B cell (primary cell): Measurements from ENCODE around the gene ANK3. TPM values are rescaled to one million over a fixed set of nuclear protein-coding genes. Genes with fewer than 3 reads are reported as not detected.

Source experiments
- ATAC-seq: fragments of 200-7000 bp; cut with Tn5 transposase; one replicate; pipeline ENCODE4 v1.10.0; 2021; ENCODE audit warnings: low read depth, mild to moderate bottlenecking, moderate number of reproducible peaks, moderate library complexity
- CTCF ChIA-PET: fragments of 350-600 bp; sonication (Branson Sonifier 250); formaldehyde crosslinking; loops from one replicate; lab custom pipeline; 2021; ENCODE audit warnings: antibody characterized with exemption, inconsistent platforms; lab: Charles Lee
- POLR2A ChIA-PET: fragments of 350-600 bp; sonication (Branson Sonifier 250); formaldehyde crosslinking; loops from one replicate; lab custom pipeline; 2021; ENCODE audit warnings: antibody characterized with exemption; lab: Charles Lee
- DNase-seq: peaks from one replicate; pipeline ENCODE4 v3.0.0; 2013
- H2AFZ ChIP-seq: 2 replicates; pipeline ENCODE4 v1.6.1; 2012; ENCODE audit warnings: mild to moderate bottlenecking, low read depth, low read length; ENCODE audit not compliant: insufficient read depth, poor library complexity, severe bottlenecking
- H3K27ac ChIP-seq, 2 donors: 1 replicate in 1 of 2; 2 replicates in 1 of 2; pipeline ENCODE4 v1.5.1; 2012 to 2013; ENCODE audit warnings: low read length in 2 of 2, mild to moderate bottlenecking in 2 of 2, moderate library complexity in 1 of 2
- H3K27me3 ChIP-seq, 4 experiments: fragments of 200-600 bp in 1 of 4; sonication (generic) in 1 of 4; replicated peaks in 1 of 4; 1 replicate in 2 of 4; 2 replicates in 2 of 4; pipeline versions ENCODE4 v1.6.1 to v1.7.0; 2013 to 2016; ENCODE audit warnings: low read length in 3 of 4, mild to moderate bottlenecking in 2 of 4, mixed read lengths in 1 of 4, moderate library complexity in 1 of 4; ENCODE audit not compliant: insufficient read depth in 4 of 4, control insufficient read depth in 3 of 4; ENCODE audit errors: control extremely low read depth in 1 of 4
- H3K36me3 ChIP-seq, 2 experiments: replicated peaks in 1 of 2; 1 replicate in 1 of 2; 2 replicates in 1 of 2; pipeline versions ENCODE4 v1.6.1 to v1.7.1; 2013; ENCODE audit warnings: low read length in 1 of 2; ENCODE audit not compliant: insufficient read depth in 2 of 2, control insufficient read depth in 1 of 2; ENCODE audit errors: control extremely low read depth in 1 of 2, extremely low read depth in 1 of 2
- H3K4me1 ChIP-seq, 2 donors: fragments of 200-600 bp in 1 of 2; sonication (generic) in 1 of 2; 1 replicate in 1 of 2; 2 replicates in 1 of 2; pipeline versions ENCODE4 v1.5.1 to v1.6.1; 2013 to 2017; ENCODE audit warnings: low read length in 2 of 2; ENCODE audit not compliant: control insufficient read depth in 2 of 2, insufficient read depth in 2 of 2
- H3K4me2 ChIP-seq: replicated peaks from 2 replicates; pipeline ENCODE3; 2012; ENCODE audit warnings: mild to moderate bottlenecking, low read depth, low read length; ENCODE audit not compliant: poor library complexity, severe bottlenecking
- H3K4me3 ChIP-seq, 5 experiments: fragments of 200-600 bp in 1 of 5; sonication (generic) in 1 of 5; 1 replicate in 3 of 5; 2 replicates in 2 of 5; pipeline versions ENCODE4 v1.5.1 to v1.7.0; 2011 to 2016; ENCODE audit warnings: low read length in 4 of 5, mild to moderate bottlenecking in 4 of 5, low read depth in 2 of 5, control low read depth in 1 of 5, moderate library complexity in 1 of 5; ENCODE audit not compliant: insufficient read depth in 1 of 5; ENCODE audit errors: control extremely low read depth in 1 of 5, extremely low read depth in 1 of 5
- H3K79me2 ChIP-seq: fragments of 200-600 bp; sonication (generic); one replicate; pipeline ENCODE4 v1.6.0; 2016; ENCODE audit warnings: low read length; ENCODE audit not compliant: control insufficient read depth, insufficient read depth
- H3K9ac ChIP-seq: fragments of 200-600 bp; sonication (generic); 2 replicates; pipeline ENCODE4 v1.6.1; 2017; ENCODE audit warnings: mild to moderate bottlenecking, low read length, moderate library complexity
- H3K9me3 ChIP-seq, 3 donors: one replicate each; pipeline versions ENCODE4 v1.6.1 to v1.7.1; 2013; ENCODE audit warnings: low read length in 2 of 3; ENCODE audit not compliant: control insufficient read depth in 2 of 3, insufficient read depth in 1 of 3; ENCODE audit errors: control extremely low read depth in 1 of 3
- H4K20me1 ChIP-seq: 2 replicates; pipeline ENCODE4 v1.6.0; 2012; ENCODE audit warnings: mild to moderate bottlenecking, low read length; ENCODE audit not compliant: insufficient read depth, control insufficient read depth, poor library complexity, severe bottlenecking
- H3K27ac Mint-ChIP-seq: one replicate; pipeline ENCODE4 v1.8.0; 2021; ENCODE audit warnings: mixed read lengths
- H3K27me3 Mint-ChIP-seq: one replicate; pipeline ENCODE4 v1.8.0; 2021; ENCODE audit warnings: mixed read lengths
- H3K4me1 Mint-ChIP-seq: one replicate; pipeline ENCODE4 v1.8.0; 2021; ENCODE audit warnings: mixed read lengths
- H3K4me3 Mint-ChIP-seq: one replicate; pipeline ENCODE4 v1.8.0; 2021; ENCODE audit warnings: mixed read lengths
- H3K9me3 Mint-ChIP-seq: one replicate; pipeline ENCODE4 v1.8.0; 2022; ENCODE audit warnings: mixed read lengths; ENCODE audit not compliant: insufficient read depth
- CTCF ChIP-seq: fragments of 200-600 bp; IDR thresholded peaks from one replicate; pipeline ENCODE4 v1.8.0; 2022; ENCODE audit warnings: antibody characterized with exemption, mild to moderate bottlenecking
- EZH2 ChIP-seq: IDR thresholded peaks from 2 replicates; pipeline ENCODE4 v1.6.1; 2012; ENCODE audit warnings: borderline replicate concordance, low read depth, mild to moderate bottlenecking, moderate library complexity, low read length; ENCODE audit not compliant: insufficient read depth, poor library complexity, severe bottlenecking
- WGBS: methylation state at CpG from one replicate; pipeline ENCODE4 v1.1.5; 2013; ENCODE audit warnings: missing lambda C conversion rate; ENCODE audit not compliant: insufficient coverage; 5-methylcytosine and 5-hydroxymethylcytosine counted together
- intact Hi-C: fragments of 100-400 bp; cut with micrococcal nuclease; formaldehyde crosslinking; loops from one replicate; pipeline ENCODE4 v1.10.0; 2022
- polyA plus RNA-seq: library from polyadenylated mRNA; depleted of rRNA; stranded (reverse); fragments of >200 nt; gene quantifications from 2 replicates; pipeline ENCODE4 v1.2.3, GENCODE V29; 2012
- total RNA-seq, 2 donors: library from RNA; stranded (reverse); fragments of 120-200 nt in 1 of 2; gene quantifications; 1 replicate in 1 of 2; 2 replicates in 1 of 2; pipeline versions ENCODE4 v1.2.3 to v1.2.4, GENCODE V29; 2013 to 2022

The ANK3 gene
- total and polyA plus RNA-seq, 2 donors (not counting 1 experiment from before 2014, with no cell fraction given) = 4.9 to 21.6 TPM

- Histone ChIP-seq H3K9ac (no peak overlapping the region), H2AFZ (no peak overlapping the region), H3K79me2 (no peaks in the 10 kb centered on the region), H3K4me2 (no peak overlapping the region), H3K27ac (no peak overlapping the region), H3K4me3 (no peak overlapping the region), H3K9me3 (no peaks in the 10 kb centered on the region), H3K4me1 (no peaks in the 10 kb centered on the region), H4K20me1 (no peaks in the 10 kb centered on the region), H3K27me3 (no peaks in the 10 kb centered on the region), H3K36me3 (no peaks in the 10 kb centered on the region)
- TF ChIP-seq EZH2 (no peak), CTCF (peak; percentile 23)
- H3K4me1 Mint-ChIP-seq = no peaks in the 10 kb centered on the region
- peaks cover 4% of the 10 kb centered on the region for H3K27me3 Mint-ChIP-seq
- DNase-seq = no peak
- 80% methylated on average over 1 of the region's 4 CpGs for WGBS
- POLR2A ChIA-PET = no interaction called here
- H3K27ac Mint-ChIP-seq = no peak overlapping the region
- CTCF ChIA-PET = interaction anchor here (0.7 to 8.3 kb wide), 16 partner anchors 16 to 555 kb away, joined by 3 to 134 read pairs (median 4); no protein-coding TSS in a partner anchor
- H3K9me3 Mint-ChIP-seq = no peaks in the 10 kb centered on the region
- intact Hi-C loops = no loop called here
- no peak for ATAC-seq
- no peak overlapping the region for H3K4me3 Mint-ChIP-seq
These were observed 290.7 kb downstream of the ANK3 start for GRCh38 chr10:60098677-60099601.
